GM15510 (cell line): ENCODE data around the gene DAPK1.

Source experiments
- POLR2A ChIP-seq: IDR thresholded peaks from 3 replicates; pipeline ENCODE4 v1.6.1; 2011; ENCODE audit warnings: borderline replicate concordance; ENCODE audit not compliant: insufficient read length; ENCODE audit errors: extremely low read depth

DAPK1 gene

GRCh38 chr9:87682085-87682484, 184.4 kb downstream of the DAPK1 start:
- no peak for TF ChIP-seq POLR2A

- TF ChIP-seq POLR2A, result no peak
Measured at GRCh38 chr9:87682618-87683017, 185.0 kb downstream of the DAPK1 start.

GRCh38 chr9:87683751-87684626, 186.3 kb downstream of the DAPK1 start:
- no peak for TF ChIP-seq POLR2A

- no peak for TF ChIP-seq POLR2A
Measured at GRCh38 chr9:87684627-87685219, 187.1 kb downstream of the DAPK1 start.

- no peak for TF ChIP-seq POLR2A
Measured at GRCh38 chr9:87685441-87685840, 187.8 kb downstream of the DAPK1 start.

- no peak for TF ChIP-seq POLR2A
Measured at GRCh38 chr9:87685871-87686519, 188.3 kb downstream of the DAPK1 start.

GRCh38 chr9:87686520-87687090, 188.9 kb downstream of the DAPK1 start:
- no peak for TF ChIP-seq POLR2A

- TF ChIP-seq POLR2A, result no peak
Measured at GRCh38 chr9:87687207-87687606, 189.5 kb downstream of the DAPK1 start.

- no peak for TF ChIP-seq POLR2A
Measured at GRCh38 chr9:87694236-87694755, 196.6 kb downstream of the DAPK1 start.

- no peak for TF ChIP-seq POLR2A
Measured at GRCh38 chr9:87695523-87695922, 197.9 kb downstream of the DAPK1 start.

GRCh38 chr9:87696641-87697040, 199.0 kb downstream of the DAPK1 start:
- no peak for TF ChIP-seq POLR2A

GRCh38 chr9:87698069-87698809, 200.6 kb downstream of the DAPK1 start:
- TF ChIP-seq POLR2A, result no peak

GRCh38 chr9:87699835-87700234, 202.2 kb downstream of the DAPK1 start:
- TF ChIP-seq POLR2A, result no peak

GRCh38 chr9:87701491-87701890, 203.8 kb downstream of the DAPK1 start:
- TF ChIP-seq POLR2A, result no peak
